ENCODE results near the gene BARX2. TPM values are rescaled to one million over a fixed set of nuclear protein-coding genes. Genes with fewer than 3 reads are reported as not detected.

BARX2 gene
- total and polyA plus RNA-seq, 2 donors (not counting 3 experiments of a cell fraction or from before 2014, with no cell fraction given): not detected

DNA sequence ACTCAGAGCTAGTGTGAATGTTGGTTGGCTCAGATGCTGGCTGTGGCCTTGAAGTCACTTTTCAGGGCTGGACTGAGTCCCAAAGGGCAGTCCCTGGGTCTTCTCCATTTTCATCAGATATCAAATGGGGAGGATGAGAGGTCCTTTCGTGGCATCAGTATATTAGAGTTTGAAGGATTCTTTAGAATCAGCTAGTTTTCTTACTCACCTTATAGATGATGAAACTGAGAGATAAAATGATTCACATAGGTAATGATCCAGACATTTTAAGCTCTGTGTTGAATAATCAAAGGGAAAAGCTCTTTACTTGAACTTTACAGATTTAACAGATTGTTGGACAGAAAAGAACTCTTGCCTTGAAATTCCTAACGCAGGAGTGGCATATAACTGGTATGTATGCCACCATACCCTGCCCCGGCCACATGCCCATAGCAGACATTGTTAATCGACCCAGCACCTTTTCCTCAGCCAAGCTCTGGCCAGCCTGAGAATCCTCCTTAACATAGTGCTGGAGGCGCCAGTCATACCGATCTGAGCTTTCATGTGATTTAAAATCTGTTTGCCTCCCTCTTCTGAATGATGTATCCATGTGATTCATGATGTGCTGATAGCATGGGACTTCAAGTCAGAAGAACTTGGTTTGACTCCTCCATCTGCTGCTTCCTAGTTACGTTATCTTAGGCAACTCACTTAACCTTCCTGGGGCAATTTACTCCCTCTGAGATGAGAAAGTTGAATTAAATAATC lies 60.0 kb downstream of the BARX2 start:
- BruUV-seq (replicated peaks): no TSS peak
- H3K9me3 ChIP-seq (replicated peaks; ENCODE audit: control insufficient read depth, insufficient read depth, low read length): no peaks in the 10 kb centered on the region
- H3K27ac ChIP-seq (ENCODE audit: insufficient read depth, low read depth, low read length): no peak overlapping the region
- H3K4me3 ChIP-seq (replicated peaks in 1 of 3; ENCODE audit: insufficient read depth in 1 of 3, low read depth in 1 of 3, low read length in 3 of 3): no peak overlapping the region
- TF ChIP-seq MYC (IDR thresholded peaks at IDR 0.05; ENCODE audit: low read depth, low read length) (no peak), FOS (IDR thresholded peaks at IDR 0.05; ENCODE audit: borderline replicate concordance, insufficient read depth, low read length) (no peak), GATA2 (IDR thresholded peaks at IDR 0.05; ENCODE audit: insufficient read depth, insufficient read length, low read depth, low read length) (no peak), POLR2AphosphoS5 (IDR thresholded peaks at IDR 0.05; ENCODE audit: insufficient read depth, low read depth, low read length) (no peak), POLR2A (IDR thresholded peaks at IDR 0.05; ENCODE audit: low read depth, low read length) (no peak), JUN (IDR thresholded peaks at IDR 0.05; ENCODE audit: borderline replicate concordance, insufficient read depth, insufficient read length, low read depth) (no peak), EZH2 (IDR thresholded peaks at IDR 0.05; ENCODE audit: borderline replicate concordance, low read depth, low read length, severe bottlenecking) (no peak)
- TF ChIP-seq, protein P1, sequence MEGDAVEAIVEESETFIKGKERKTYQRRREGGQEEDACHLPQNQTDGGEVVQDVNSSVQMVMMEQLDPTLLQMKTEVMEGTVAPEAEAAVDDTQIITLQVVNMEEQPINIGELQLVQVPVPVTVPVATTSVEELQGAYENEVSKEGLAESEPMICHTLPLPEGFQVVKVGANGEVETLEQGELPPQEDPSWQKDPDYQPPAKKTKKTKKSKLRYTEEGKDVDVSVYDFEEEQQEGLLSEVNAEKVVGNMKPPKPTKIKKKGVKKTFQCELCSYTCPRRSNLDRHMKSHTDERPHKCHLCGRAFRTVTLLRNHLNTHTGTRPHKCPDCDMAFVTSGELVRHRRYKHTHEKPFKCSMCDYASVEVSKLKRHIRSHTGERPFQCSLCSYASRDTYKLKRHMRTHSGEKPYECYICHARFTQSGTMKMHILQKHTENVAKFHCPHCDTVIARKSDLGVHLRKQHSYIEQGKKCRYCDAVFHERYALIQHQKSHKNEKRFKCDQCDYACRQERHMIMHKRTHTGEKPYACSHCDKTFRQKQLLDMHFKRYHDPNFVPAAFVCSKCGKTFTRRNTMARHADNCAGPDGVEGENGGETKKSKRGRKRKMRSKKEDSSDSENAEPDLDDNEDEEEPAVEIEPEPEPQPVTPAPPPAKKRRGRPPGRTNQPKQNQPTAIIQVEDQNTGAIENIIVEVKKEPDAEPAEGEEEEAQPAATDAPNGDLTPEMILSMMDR (IDR thresholded peaks at IDR 0.05; ENCODE audit: extremely low read depth in 1 of 2, insufficient read depth in 1 of 2, low read depth in 1 of 2, low read length in 2 of 2): no peak
- TF ChIP-seq, protein P2, sequence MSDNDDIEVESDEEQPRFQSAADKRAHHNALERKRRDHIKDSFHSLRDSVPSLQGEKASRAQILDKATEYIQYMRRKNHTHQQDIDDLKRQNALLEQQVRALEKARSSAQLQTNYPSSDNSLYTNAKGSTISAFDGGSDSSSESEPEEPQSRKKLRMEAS (IDR thresholded peaks at IDR 0.05; ENCODE audit: insufficient read depth, insufficient read length): no peak
- no peaks in the 10 kb centered on the region for H3K4me1 ChIP-seq (ENCODE audit: control insufficient read depth, extremely low read depth, insufficient read depth, low read length)
- ChIA-PET CTCF (no interaction called here), POLR2A (no interaction called here)
- DNase-seq (ENCODE audit: low read depth, low spot score) (no peak), FAIRE-seq (no peak)
- H3K36me3 ChIP-seq (ENCODE audit: control insufficient read depth in 2 of 2, extremely low read depth in 1 of 2, insufficient read depth in 2 of 2, low read length in 2 of 2): no peaks in the 10 kb centered on the region
- H3K4me2 ChIP-seq (ENCODE audit: insufficient read depth, low read length): no peak overlapping the region
- dilution Hi-C loops (cut with MboI; ENCODE audit: extremely low pct_ligation_motif_present, low sequenced_read_pairs) (no loop called here), intact Hi-C loops (cut with micrococcal nuclease) (no loop called here)
- no peaks in the 10 kb centered on the region for H3K27me3 ChIP-seq (ENCODE audit: control insufficient read depth in 2 of 2, insufficient read depth in 2 of 2, low read length in 2 of 2)
- no peaks in the 10 kb centered on the region for H3K79me2 ChIP-seq (ENCODE audit: control insufficient read depth, insufficient read depth, low read length)
- H2AFZ ChIP-seq (ENCODE audit: low read depth, low read length): no peak overlapping the region
- no peak overlapping the region for H3K9ac ChIP-seq (replicated peaks; ENCODE audit: extremely low read depth, insufficient read depth, low read length)
- H4K20me1 ChIP-seq (replicated peaks; ENCODE audit: control insufficient read depth, extremely low read depth, insufficient read depth, low read length): no peaks in the 10 kb centered on the region
- H3K9me1 ChIP-seq (replicated peaks; ENCODE audit: control insufficient read depth, extremely low read depth, insufficient read depth, low read length): no peaks in the 10 kb centered on the region

Data from endothelial cell of umbilical vein (primary cell).